ENCODE results near the gene CDC25A.
"Not testable (repeated sequence)": the region's sequence is repeated elsewhere in the genome, so short reads cannot be mapped to it uniquely, and the experiment has no call there.

CDC25A gene

DNA sequence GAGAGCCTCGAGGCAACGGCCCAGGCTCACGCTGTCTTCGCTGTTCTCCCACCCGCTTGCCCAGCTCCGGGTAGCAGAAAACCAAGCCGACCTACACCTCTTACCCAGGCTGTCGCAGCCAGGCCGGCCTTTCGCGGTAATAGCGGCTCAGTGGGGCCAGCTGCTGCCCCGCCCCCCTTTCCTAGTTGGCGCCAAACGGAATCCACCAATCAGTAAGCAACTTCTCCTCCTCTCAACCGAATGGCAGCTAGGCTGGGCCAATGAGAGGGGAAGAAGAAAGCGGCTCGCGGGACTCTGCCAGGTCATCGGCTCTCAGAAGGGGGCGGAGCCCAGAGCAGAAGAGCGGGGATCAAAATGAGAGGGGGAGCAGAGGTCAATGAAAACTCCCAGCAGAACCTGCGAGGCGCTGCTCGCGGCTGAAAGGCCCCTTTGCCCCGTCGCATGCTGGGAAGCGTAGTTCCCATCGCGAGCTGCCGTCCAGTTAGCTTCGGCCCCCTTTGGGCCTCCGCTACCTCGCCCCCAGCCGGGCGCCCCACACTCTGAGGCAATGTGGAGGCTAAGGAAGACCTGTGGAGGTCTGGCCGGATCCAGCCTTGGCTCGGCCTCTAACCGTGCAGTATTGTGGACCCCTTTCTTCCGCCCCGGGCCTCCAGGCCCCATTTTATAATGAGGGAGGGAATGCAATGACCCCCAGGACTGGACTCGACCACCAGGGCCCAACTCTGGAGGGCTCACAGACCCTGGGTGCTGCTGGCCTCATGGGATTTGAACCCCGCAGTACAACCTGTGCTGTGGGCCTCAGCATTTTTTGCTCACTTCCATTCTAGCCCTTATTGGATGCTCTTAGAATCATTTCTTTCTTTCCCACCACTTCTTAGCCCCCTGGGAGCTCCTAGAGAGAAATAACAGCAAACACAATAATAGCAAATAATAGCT is at the start of gene CDC25A:
Gene CDC25A, minus strand, starts transcription at position 152 of the 936 bp plus-strand sequence. CDS start 470 bp downstream, outside the sequence.
- DNase-seq (ENCODE audit: low spot score), result peak; percentile 98

DNA sequence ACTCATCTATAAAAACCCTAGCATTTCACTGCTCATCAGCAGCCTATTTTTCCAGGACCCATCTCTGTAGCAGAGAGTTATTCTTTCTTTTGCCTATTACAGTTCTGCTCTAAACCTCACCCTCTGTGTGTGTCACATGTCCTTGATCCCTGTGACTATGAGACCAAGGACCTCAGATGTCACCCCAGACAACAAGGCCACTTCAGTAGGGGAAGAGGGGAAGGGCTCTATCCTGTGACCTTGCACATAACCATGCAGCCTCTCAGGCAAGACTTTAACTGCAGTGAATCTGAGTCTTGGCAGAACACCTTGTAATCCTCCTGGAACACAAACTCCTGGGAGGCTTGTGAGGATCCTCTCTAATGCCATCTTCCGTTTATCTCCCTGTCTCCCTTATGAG is 48.3 kb upstream of the CDC25A start:
- DNase-seq (ENCODE audit: low spot score), result no peak

- DNase-seq (ENCODE audit: low spot score), result no peak
Measured at GRCh38 chr3:48233542-48233941, 45.3 kb upstream of the CDC25A start.

- peak; percentile 90 for DNase-seq (ENCODE audit: low spot score)
Measured at GRCh38 chr3:48232734-48233133, 44.5 kb upstream of the CDC25A start.

DNA sequence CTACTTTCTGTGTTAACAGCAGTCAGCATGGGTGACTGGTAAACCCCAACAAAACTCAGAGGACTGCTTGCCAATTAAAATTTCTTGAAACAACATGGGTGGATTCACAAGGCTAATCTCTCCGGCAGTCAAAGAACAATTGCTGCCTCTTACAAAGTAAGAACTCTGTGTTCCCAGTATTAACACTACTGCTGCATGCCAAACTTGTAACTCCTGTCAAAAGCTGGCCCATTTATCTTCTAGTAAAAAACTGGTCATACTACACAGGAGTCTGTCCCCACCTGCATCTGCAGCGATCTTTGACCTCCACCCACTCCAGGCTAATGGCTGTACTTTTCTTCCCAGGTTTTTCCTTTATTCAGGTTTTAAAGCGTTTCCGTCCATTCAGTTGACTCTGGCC is 44.0 kb upstream of the CDC25A start:
- DNase-seq (ENCODE audit: low spot score), result no peak

DNA sequence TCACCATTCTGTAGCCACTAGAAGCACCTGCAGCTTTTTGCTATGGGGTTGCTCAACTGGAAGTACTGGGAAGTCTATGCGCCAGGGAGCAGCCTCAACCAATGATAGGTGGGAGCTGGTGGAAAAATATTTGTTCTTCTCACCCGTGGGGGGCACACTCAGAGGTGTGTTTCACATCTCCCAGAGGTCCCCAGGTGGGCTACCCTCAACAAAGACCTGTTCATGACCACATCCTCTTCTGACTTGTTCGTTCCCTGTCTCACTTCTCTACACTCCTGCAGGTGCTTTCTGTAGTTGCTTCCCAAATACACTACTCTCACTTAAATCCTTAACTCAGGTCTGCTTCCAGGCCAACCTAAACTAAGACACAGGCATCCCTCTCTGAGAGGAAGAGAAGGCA is 38.7 kb upstream of the CDC25A start:
- no peak for DNase-seq (ENCODE audit: low spot score)

GRCh38 chr3:48225587-48225986 is 37.4 kb upstream of the CDC25A start:
- DNase-seq (ENCODE audit: low spot score), result no peak

- peak; percentile 70 for DNase-seq (ENCODE audit: low spot score)
Measured at GRCh38 chr3:48222616-48223513, 34.6 kb upstream of the CDC25A start, which contains the start of gene CAMP. CAMP (plus strand) TSS chr3:48223495; CDS start chr3:48223512, 17 bp downstream.

GRCh38 chr3:48220746-48221145 is 32.5 kb upstream of the CDC25A start:
- no peak for DNase-seq (ENCODE audit: low spot score)

GRCh38 chr3:48219543-48219942 is 31.3 kb upstream of the CDC25A start:
- no peak for DNase-seq (ENCODE audit: low spot score)

GRCh38 chr3:48218537-48218936 is 30.3 kb upstream of the CDC25A start:
- DNase-seq (ENCODE audit: low spot score), result no peak

- DNase-seq (ENCODE audit: low spot score), result no peak
Measured at GRCh38 chr3:48217449-48217848, 29.2 kb upstream of the CDC25A start.

DNA sequence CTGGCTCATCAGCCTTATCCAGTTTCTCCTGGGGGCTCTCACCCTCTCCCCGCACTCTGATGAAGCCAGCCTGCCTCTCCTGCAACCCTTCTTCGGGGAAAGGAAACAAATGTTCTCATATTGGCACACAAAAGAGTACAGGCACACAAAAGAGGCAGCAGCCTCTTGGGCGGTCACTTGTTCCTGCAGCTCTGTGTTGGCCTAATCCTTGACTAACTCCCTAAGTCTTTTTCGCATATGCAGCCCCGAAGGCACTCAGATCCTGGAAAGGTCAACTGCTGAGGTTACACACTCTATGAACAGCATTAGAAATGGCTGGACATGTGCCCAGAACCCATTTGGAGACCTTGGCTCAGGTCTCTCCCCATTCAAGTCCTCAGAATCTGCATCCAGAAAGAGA is 27.7 kb upstream of the CDC25A start:
- peak; percentile 63 for DNase-seq (ENCODE audit: low spot score)

DNA sequence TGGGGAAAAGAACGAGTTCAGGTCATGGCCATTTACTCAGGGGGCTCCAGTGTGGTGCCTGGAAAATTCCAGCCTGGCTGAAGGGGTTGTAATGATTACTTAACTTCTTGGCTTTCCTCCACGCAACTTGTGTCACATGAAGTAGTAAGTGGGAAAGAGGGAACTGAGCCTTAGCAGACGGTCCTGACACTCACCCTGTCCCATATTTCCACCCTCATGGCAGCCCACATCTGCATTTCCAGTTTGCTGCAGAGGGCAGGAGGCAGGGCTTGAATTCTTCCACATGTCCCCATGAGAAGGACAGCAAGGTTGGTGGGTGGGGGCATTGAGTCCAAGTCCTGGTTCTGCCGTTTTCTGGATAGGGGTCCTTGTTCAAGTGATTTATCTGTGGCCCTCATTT is 27.2 kb upstream of the CDC25A start:
- DNase-seq (ENCODE audit: low spot score), result peak; percentile 59

GRCh38 chr3:48215019-48215418 is 26.8 kb upstream of the CDC25A start:
- no peak for DNase-seq (ENCODE audit: low spot score)

- no peak for DNase-seq (ENCODE audit: low spot score)
Measured at GRCh38 chr3:48214225-48214624, 26.0 kb upstream of the CDC25A start.

- not testable (repeated sequence) for DNase-seq (ENCODE audit: low spot score)
Measured at GRCh38 chr3:48211776-48212175, 23.6 kb upstream of the CDC25A start.

GRCh38 chr3:48210534-48210933 is 22.3 kb upstream of the CDC25A start:
- DNase-seq (ENCODE audit: low spot score), result not testable (repeated sequence)

DNA sequence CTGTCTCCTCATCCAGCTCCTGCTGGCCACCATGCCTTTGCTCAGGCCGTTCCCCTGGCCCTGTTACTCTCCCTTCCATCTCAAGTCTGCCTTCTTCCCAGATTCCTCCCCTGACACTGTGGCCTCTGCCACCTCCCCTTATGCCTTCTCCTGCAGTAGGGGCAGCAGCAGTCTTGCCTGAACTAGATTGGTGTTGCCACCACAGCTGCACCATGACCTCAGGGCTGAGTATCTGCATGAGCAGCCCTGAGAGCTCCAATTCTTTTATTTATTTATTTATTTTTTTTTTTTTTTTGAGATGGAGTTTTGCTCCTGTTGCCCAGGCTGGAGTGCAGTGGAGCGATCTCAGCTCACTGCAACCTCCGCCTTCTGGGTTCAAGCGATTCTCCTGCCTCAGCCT is 21.2 kb upstream of the CDC25A start:
- no peak for DNase-seq (ENCODE audit: low spot score)

DNA sequence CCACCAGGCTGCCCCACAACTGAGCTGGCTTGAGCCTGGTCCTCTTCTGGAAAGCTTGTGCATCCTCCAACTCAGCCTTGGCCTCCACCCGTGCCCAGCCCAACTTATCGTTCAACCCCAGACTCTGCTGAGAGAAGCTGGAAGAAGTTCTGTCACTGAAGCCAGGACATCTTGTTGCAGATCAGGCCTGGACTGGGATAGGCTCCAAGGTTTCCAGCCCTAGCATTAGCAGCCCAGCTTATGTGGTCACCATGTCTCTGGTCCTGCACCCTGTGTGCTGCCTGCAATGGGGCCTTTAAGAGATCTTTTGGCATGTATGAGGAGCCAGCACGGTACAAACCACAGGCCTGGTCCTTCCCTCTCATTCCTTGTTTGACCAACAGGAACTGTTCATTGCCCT is 19.9 kb upstream of the CDC25A start:
- no peak for DNase-seq (ENCODE audit: low spot score)

DNA sequence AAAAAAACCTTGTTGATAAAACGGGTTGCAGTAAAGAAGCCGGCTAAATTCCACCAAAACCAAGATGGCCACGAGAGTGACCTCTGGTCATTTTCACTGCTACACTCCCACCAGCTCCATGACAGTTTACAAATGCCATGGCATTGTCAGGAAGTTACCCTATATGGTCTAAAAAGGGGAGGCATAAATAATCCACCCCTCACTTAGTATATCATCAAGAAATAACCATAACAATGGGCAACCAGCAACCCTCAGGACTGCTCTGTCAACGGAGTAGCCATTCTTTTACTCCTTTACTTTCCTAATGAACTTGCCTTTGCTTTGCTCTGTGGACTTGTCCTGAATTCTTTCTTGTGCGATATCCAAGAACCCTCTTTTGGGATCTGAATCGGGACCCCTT is 14.4 kb upstream of the CDC25A start:
- no peak for DNase-seq (ENCODE audit: low spot score)

DNA sequence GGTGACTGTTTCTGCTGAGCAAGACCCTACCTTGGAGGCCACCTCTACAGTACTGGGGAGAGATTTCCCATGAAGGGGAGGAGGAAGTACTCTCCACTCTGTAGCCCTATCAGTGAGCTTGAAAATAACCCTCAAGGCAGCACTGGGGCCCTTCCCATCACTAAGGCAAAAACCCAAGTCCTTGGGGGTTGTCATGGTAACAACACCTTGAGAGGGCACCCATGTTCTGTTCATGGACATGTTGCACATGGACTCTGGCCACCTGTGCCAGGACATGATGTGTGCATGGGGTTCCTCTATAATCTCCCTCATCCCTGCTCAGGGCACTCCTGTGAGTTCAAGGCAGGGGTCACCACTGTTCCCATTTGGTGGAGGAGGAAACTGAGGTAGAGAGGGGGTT is 10.9 kb upstream of the CDC25A start:
- DNase-seq (ENCODE audit: low spot score), result no peak

- no peak for DNase-seq (ENCODE audit: low spot score)
Measured at GRCh38 chr3:48196611-48197010, 8.4 kb upstream of the CDC25A start.
